ENCODE data around the gene SLC24A3.
A peak's percentile ranks its signal among the peaks of the same experiment; 100 is the strongest.

The SLC24A3 gene

GRCh38 chr20:19205981-19206396 lies 6.5 kb upstream of the SLC24A3 start:
- H3K4me3 ChIP-seq (ENCODE audit: low read depth, low read length): no peak overlapping the region
- peak; percentile 84 for TF ChIP-seq CTCF (IDR thresholded peaks at IDR 0.05; ENCODE audit: borderline replicate concordance, insufficient read depth, low read depth, low read length)

- no peak for TF ChIP-seq CTCF (IDR thresholded peaks at IDR 0.05; ENCODE audit: borderline replicate concordance, insufficient read depth, low read depth, low read length)
- H3K4me3 ChIP-seq (ENCODE audit: low read depth, low read length): no peak overlapping the region
Measured at GRCh38 chr20:19207541-19207940, 4.9 kb upstream of the SLC24A3 start.

GRCh38 chr20:19210391-19211155 lies 1.9 kb upstream of the SLC24A3 start:
- no peak for TF ChIP-seq CTCF (IDR thresholded peaks at IDR 0.05; ENCODE audit: borderline replicate concordance, insufficient read depth, low read depth, low read length)
- H3K4me3 ChIP-seq (ENCODE audit: low read depth, low read length): no peak overlapping the region

GRCh38 chr20:19211252-19211651 lies 1.2 kb upstream of the SLC24A3 start:
- no peak for TF ChIP-seq CTCF (IDR thresholded peaks at IDR 0.05; ENCODE audit: borderline replicate concordance, insufficient read depth, low read depth, low read length)
- no peak overlapping the region for H3K4me3 ChIP-seq (ENCODE audit: low read depth, low read length)

GRCh38 chr20:19211661-19212468 lies 577 bp upstream of the SLC24A3 start:
- no peak for TF ChIP-seq CTCF (IDR thresholded peaks at IDR 0.05; ENCODE audit: borderline replicate concordance, insufficient read depth, low read depth, low read length)
- peak overlapping the region; percentile 8 for H3K4me3 ChIP-seq (ENCODE audit: low read depth, low read length)

GRCh38 chr20:19212821-19213502 lies 520 bp downstream of the SLC24A3 start:
- no peak overlapping the region for H3K4me3 ChIP-seq (ENCODE audit: low read depth, low read length)
- no peak for TF ChIP-seq CTCF (IDR thresholded peaks at IDR 0.05; ENCODE audit: borderline replicate concordance, insufficient read depth, low read depth, low read length)
